Esophagus muscularis mucosa (tissue), 4 donors: ENCODE measurements around the gene LMF1.

Experiments used
- EP300 ChIP-seq: sonication (generic); formaldehyde crosslinking; IDR thresholded peaks from one replicate; pipeline ENCODE4 v1.6.1; 2017; ENCODE audit warnings: antibody characterized with exemption
- POLR2AphosphoS5 ChIP-seq, 2 donors: sonication (generic); formaldehyde crosslinking; IDR thresholded peaks; one replicate each; pipeline ENCODE4 v1.6.1; 2017; ENCODE audit warnings: antibody characterized with exemption in 2 of 2
- TF ChIP-seq, protein P1 (sequence below), 3 experiments: fragments of 200-600 bp in 2 of 3; fragments of 450-650 bp in 1 of 3; sonication (generic) in 2 of 3; IDR thresholded peaks; one replicate each; pipeline ENCODE4 v1.5.1; 2017 to 2019; ENCODE audit warnings: antibody characterized with exemption in 3 of 3, mild to moderate bottlenecking in 2 of 3, moderate library complexity in 1 of 3

DNA sequence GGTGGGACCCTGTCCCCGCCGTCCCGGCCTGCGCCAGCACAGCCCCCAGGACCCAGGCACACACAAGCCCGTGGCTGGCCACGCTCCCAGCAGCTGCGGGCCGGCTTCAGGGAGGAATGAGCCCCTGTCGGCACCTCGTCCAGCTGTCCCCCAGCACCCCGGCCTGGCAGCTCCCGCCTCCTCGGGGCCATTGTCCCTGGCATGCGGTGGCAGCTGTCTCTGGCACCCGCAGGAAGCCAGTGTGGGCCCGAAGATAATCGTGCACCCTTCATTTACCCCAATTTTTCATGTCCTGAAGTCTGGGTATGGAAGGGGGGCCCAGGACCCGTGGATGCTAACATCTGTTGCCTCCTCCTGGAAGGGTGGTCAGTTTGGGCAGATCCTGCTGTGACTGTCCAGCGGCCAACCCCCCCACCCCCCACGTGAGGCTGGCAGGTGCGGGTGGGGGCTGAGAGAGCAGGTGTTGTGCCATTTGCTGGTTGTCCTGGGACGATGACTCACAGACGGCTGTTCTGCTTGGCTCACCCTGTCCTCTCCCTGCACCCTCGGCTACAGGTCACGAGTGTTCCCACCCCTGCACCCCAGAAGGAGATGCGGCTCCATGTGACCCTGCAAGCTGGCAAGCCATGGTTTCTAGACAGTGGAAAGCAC is 4.0 kb upstream of the LMF1 start:
- TF ChIP-seq EP300 (no peak), POLR2AphosphoS5 (IDR thresholded peaks at IDR 0.05) (no peak)
- TF ChIP-seq, protein P1, sequence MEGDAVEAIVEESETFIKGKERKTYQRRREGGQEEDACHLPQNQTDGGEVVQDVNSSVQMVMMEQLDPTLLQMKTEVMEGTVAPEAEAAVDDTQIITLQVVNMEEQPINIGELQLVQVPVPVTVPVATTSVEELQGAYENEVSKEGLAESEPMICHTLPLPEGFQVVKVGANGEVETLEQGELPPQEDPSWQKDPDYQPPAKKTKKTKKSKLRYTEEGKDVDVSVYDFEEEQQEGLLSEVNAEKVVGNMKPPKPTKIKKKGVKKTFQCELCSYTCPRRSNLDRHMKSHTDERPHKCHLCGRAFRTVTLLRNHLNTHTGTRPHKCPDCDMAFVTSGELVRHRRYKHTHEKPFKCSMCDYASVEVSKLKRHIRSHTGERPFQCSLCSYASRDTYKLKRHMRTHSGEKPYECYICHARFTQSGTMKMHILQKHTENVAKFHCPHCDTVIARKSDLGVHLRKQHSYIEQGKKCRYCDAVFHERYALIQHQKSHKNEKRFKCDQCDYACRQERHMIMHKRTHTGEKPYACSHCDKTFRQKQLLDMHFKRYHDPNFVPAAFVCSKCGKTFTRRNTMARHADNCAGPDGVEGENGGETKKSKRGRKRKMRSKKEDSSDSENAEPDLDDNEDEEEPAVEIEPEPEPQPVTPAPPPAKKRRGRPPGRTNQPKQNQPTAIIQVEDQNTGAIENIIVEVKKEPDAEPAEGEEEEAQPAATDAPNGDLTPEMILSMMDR (IDR thresholded peaks at IDR 0.05): no peak
